HepG2 (cell line): ENCODE data around the gene TUT7. TPM values are rescaled to one million over a fixed set of nuclear protein-coding genes. Genes with fewer than 3 reads are reported as not detected.

ENCODE experiments used
- ATAC-seq: fragments of 200-7000 bp; cut with Tn5 transposase; 3 replicates; pipeline ENCODE4 v1.9.1; 2020; ENCODE audit warnings: mild to moderate bottlenecking, moderate library complexity
- BruUV-seq: library from RNA; stranded (reverse); fragments of 400-500 nt; replicated peaks from 2 replicates; lab custom pipeline; 2021; lab: Mats Ljungman, UMichigan
- CTCF ChIA-PET: fragments of 300-600 bp; formaldehyde crosslinking; extraction: SDS; loops from one replicate; lab custom pipeline; 2021; ENCODE audit warnings: low total read pairs, inconsistent platforms, low intra/inter-chr PET ratio; lab: Yijun Ruan, JAX
- POLR2A ChIA-PET: fragments of 350-600 bp; sonication (Branson Sonifier 250); formaldehyde crosslinking; loops from one replicate; lab custom pipeline; 2020; ENCODE audit warnings: antibody characterized with exemption, inconsistent platforms; lab: Yijun Ruan, JAX
- DNase-seq: peaks from one replicate; pipeline ENCODE4 v3.0.0-alpha.2; 2015; ENCODE audit warnings: low spot score
- FAIRE-seq: peaks from 3 replicates; lab custom pipeline; 2011; peaks lifted over from hg19 to GRCh38; lab: Jason Lieb, UNC
- H2AFZ ChIP-seq: one replicate; pipeline ENCODE4 v1.6.1; 2011; ENCODE audit warnings: low read length, inconsistent platforms
- H3K27ac ChIP-seq: fragments of 300-600 bp; 3 replicates; pipeline ENCODE4 v1.8.0; 2011; ENCODE audit warnings: mixed run types, mild to moderate bottlenecking, mixed read lengths, low read length, inconsistent platforms; ENCODE audit not compliant: insufficient read depth; ENCODE audit errors: extremely low read length
- H3K27me3 ChIP-seq, 2 experiments: fragments of 200-600 bp in 1 of 2; 2 replicates in 1 of 2; 3 replicates in 1 of 2; pipeline versions ENCODE4 v1.6.0 to v1.8.0; 2011; ENCODE audit warnings: low read length in 2 of 2, mild to moderate bottlenecking in 2 of 2, moderate library complexity in 2 of 2, inconsistent platforms in 1 of 2; ENCODE audit not compliant: insufficient read depth in 2 of 2, control insufficient read depth in 1 of 2
- H3K36me3 ChIP-seq, 2 experiments: fragments of 200-600 bp in 1 of 2; replicated peaks in 1 of 2; 2 replicates in 1 of 2; 3 replicates in 1 of 2; pipeline versions ENCODE4 v1.5.1 to v1.8.0; 2011; ENCODE audit warnings: low read length in 2 of 2, inconsistent platforms in 1 of 2; ENCODE audit not compliant: insufficient read depth in 2 of 2, control insufficient read depth in 1 of 2
- H3K4me1 ChIP-seq: 2 replicates; pipeline ENCODE4 v1.5.1; 2012; ENCODE audit warnings: low read length, inconsistent platforms; ENCODE audit not compliant: insufficient read depth
- H3K4me2 ChIP-seq: 2 replicates; pipeline ENCODE4 v1.6.0; 2011; ENCODE audit warnings: low read depth, low read length, inconsistent platforms
- H3K4me3 ChIP-seq, 3 experiments: fragments of 200-600 bp in 1 of 3; sonication (generic), shearing (Covaris generic) in 1 of 3; replicated peaks in 1 of 3; 2 replicates each; pipeline ENCODE4 v1.5.1; 2011 to 2016; ENCODE audit warnings: low read length in 3 of 3, inconsistent platforms in 2 of 3, low read depth in 2 of 3, mild to moderate bottlenecking in 2 of 3, control low read depth in 1 of 3, mixed read lengths in 1 of 3; ENCODE audit not compliant: insufficient read depth in 1 of 3
- H3K79me2 ChIP-seq: one replicate; pipeline ENCODE4 v1.6.1; 2011; ENCODE audit warnings: low read length, inconsistent platforms; ENCODE audit not compliant: insufficient read depth
- H3K9ac ChIP-seq: 2 replicates; pipeline ENCODE4 v1.6.0; 2011; ENCODE audit warnings: mild to moderate bottlenecking, low read depth, low read length, inconsistent platforms; ENCODE audit not compliant: insufficient read depth
- H3K9me3 ChIP-seq: 2 replicates; pipeline ENCODE4 v1.5.1; 2012; ENCODE audit warnings: mild to moderate bottlenecking, low read length
- H4K20me1 ChIP-seq: 2 replicates; pipeline ENCODE4 v1.6.0; 2011; ENCODE audit warnings: inconsistent platforms, mild to moderate bottlenecking, low read length, moderate library complexity; ENCODE audit not compliant: insufficient read depth
- DDIT3 ChIP-seq: sonication (generic); formaldehyde crosslinking; IDR thresholded peaks from 2 replicates; pipeline ENCODE4 v1.4.0; 2020; ENCODE audit warnings: mild to moderate bottlenecking, missing genetic modification reagents
- RAD51 ChIP-seq: fragments of 450-650 bp; IDR thresholded peaks from 2 replicates; pipeline ENCODE4 v1.6.1; 2016; ENCODE audit warnings: borderline replicate concordance
- ZNF143 ChIP-seq: sonication (generic); formaldehyde crosslinking; IDR thresholded peaks from 2 replicates; pipeline ENCODE4 v1.4.0; 2020; ENCODE audit warnings: missing genetic modification reagents
- ZNF296 ChIP-seq: sonication (generic); formaldehyde crosslinking; conservative IDR thresholded peaks from 2 replicates; pipeline ENCODE4 v1.5.0; 2020; ENCODE audit warnings: mild to moderate bottlenecking, missing genetic modification reagents
- ZNF563 ChIP-seq: sonication (generic); formaldehyde crosslinking; IDR thresholded peaks from 2 replicates; pipeline ENCODE4 v1.8.0; 2022; ENCODE audit warnings: mild to moderate bottlenecking, moderate library complexity, missing genetic modification reagents
- ZNF772 ChIP-seq: sonication (generic); formaldehyde crosslinking; IDR thresholded peaks from 2 replicates; pipeline ENCODE4 v1.5.0; 2020; ENCODE audit warnings: mild to moderate bottlenecking, missing genetic modification reagents
- WGBS: methylation state at CpG from one replicate; pipeline ENCODE4 v1.1.6; 2017; ENCODE audit warnings: low lambda C conversion rate; 5-methylcytosine and 5-hydroxymethylcytosine counted together
- in situ Hi-C: cut with HindIII; loops from 2 replicates; pipeline ENCODE4 v1.10.0; 2017; ENCODE audit warnings: low pct_unique_long_range_greater_than_20kb; ENCODE audit not compliant: extremely low pct_ligation_motif_present
- intact Hi-C: fragments of 100-400 bp; cut with micrococcal nuclease; formaldehyde crosslinking; loops from one replicate; pipeline ENCODE4 v1.10.0; 2022; ENCODE audit not compliant: unreplicated experiment
- polyA plus RNA-seq, 8 experiments: library from polyadenylated mRNA; depleted of rRNA in 3 of 8; stranded (reverse) in 7 of 8; unstranded in 1 of 8; fragments of >200 nt; fragmentation: Illumina TruSeq in 4 of 8; extraction: Trizol in 4 of 8; gene quantifications; 2 replicates each; pipeline versions ENCODE4 v1.2.1 to v1.2.3, GENCODE V29; 2011 to 2016; ENCODE audit warnings: low read depth in 4 of 8, missing spikeins in 1 of 8, mixed read lengths in 1 of 8; ENCODE audit not compliant: insufficient read depth in 1 of 8
- total RNA-seq, 5 experiments: library from RNA; depleted of rRNA; stranded (reverse); fragments of >200 nt; fragmentation: Illumina TruSeq; extraction: Trizol; gene quantifications; 2 replicates each; pipeline ENCODE4 v1.2.3, GENCODE V29; 2016; ENCODE audit warnings: low read depth in 1 of 5

The TUT7 gene
- total and polyA plus RNA-seq, 2 of the 13 experiments (the other 11 are each of a cell fraction or from before 2014, with no cell fraction given) = 12.0 to 19.4 TPM

GRCh38 chr9:86359151-86359879 lies 5.1 kb upstream of the TUT7 start:
- DNase-seq = no peak
- Histone ChIP-seq H3K4me2 (no peak overlapping the region), H3K4me3 (no peak overlapping the region), H3K4me1 (peaks cover 13% of the 10 kb centered on the region), H2AFZ (no peak overlapping the region), H3K9me3 (no peaks in the 10 kb centered on the region), H3K36me3 (no peaks in the 10 kb centered on the region), H4K20me1 (no peaks in the 10 kb centered on the region), H3K79me2 (no peaks in the 10 kb centered on the region), H3K27ac (no peak overlapping the region), H3K9ac (no peak overlapping the region), H3K27me3 (peaks cover 0 to 2% of the 10 kb centered on the region in 2 experiments; a peak in 1 of 5 replicates)
- in situ Hi-C loops (no loop called here), intact Hi-C loops (no loop called here)
- no peak for ATAC-seq
- no peak for TF ChIP-seq ZNF296 (CRISPR knock-in tag)
- TF ChIP-seq DDIT3 (CRISPR knock-in tag) = no peak
- no peak for TF ChIP-seq ZNF563 (CRISPR knock-in tag)
- no peak for TF ChIP-seq ZNF772
- no peak for TF ChIP-seq ZNF143 (CRISPR knock-in tag)
- TF ChIP-seq RAD51 = no peak
- 51% methylated on average over 3 of the region's 3 CpGs for WGBS
- CTCF ChIA-PET = no interaction called here
- no peak for FAIRE-seq
- no TSS peak for BruUV-seq
- POLR2A ChIA-PET = no interaction called here
